NCI-H226 (cell line): ENCODE results near the gene RCOR1.
"Not testable (repeated sequence)": the region's sequence is repeated elsewhere in the genome, so short reads cannot be mapped to it uniquely, and the experiment has no call there.

Experiments used
- DNase-seq: peaks from one replicate; pipeline ENCODE4 v3.0.0-alpha.2; 2015

Gene RCOR1

GRCh38 chr14:102630881-102631280 lies 38.4 kb downstream of the RCOR1 start:
- no peak for DNase-seq

- DNase-seq, result no peak
Observed at GRCh38 chr14:102633906-102634595, 41.6 kb downstream of the RCOR1 start.

GRCh38 chr14:102639611-102640010 lies 47.2 kb downstream of the RCOR1 start:
- not testable (repeated sequence) for DNase-seq

GRCh38 chr14:102644523-102644922 lies 52.1 kb downstream of the RCOR1 start:
- no peak for DNase-seq

GRCh38 chr14:102645746-102646440 lies 53.4 kb downstream of the RCOR1 start:
- peak; percentile 45 for DNase-seq

- no peak for DNase-seq
Observed at GRCh38 chr14:102646615-102647014, 54.2 kb downstream of the RCOR1 start.

GRCh38 chr14:102652194-102652593 lies 59.7 kb downstream of the RCOR1 start:
- DNase-seq, result no peak

GRCh38 chr14:102654298-102654697 lies 61.8 kb downstream of the RCOR1 start:
- no peak for DNase-seq

- peak; percentile 73 for DNase-seq
Observed at GRCh38 chr14:102655137-102655536, 62.7 kb downstream of the RCOR1 start.

GRCh38 chr14:102659797-102660196 lies 67.3 kb downstream of the RCOR1 start:
- DNase-seq, result peak; percentile 52

- DNase-seq, result no peak
Observed at GRCh38 chr14:102661614-102662013, 69.2 kb downstream of the RCOR1 start.

- DNase-seq, result peak; percentile 17
Observed at GRCh38 chr14:102662636-102663430, 70.4 kb downstream of the RCOR1 start.

- peak; percentile 24 for DNase-seq
Observed at GRCh38 chr14:102663440-102663839, 71.0 kb downstream of the RCOR1 start.

GRCh38 chr14:102665621-102666020 lies 73.2 kb downstream of the RCOR1 start:
- no peak for DNase-seq

GRCh38 chr14:102666635-102667034 lies 74.2 kb downstream of the RCOR1 start:
- DNase-seq, result no peak

GRCh38 chr14:102667703-102668102 lies 75.3 kb downstream of the RCOR1 start:
- DNase-seq, result no peak

GRCh38 chr14:102668291-102668873 lies 75.9 kb downstream of the RCOR1 start:
- DNase-seq, result no peak

GRCh38 chr14:102671410-102671809 lies 79.0 kb downstream of the RCOR1 start:
- no peak for DNase-seq

- no peak for DNase-seq
Observed at GRCh38 chr14:102672410-102672960, 80.0 kb downstream of the RCOR1 start.

- DNase-seq, result no peak
Observed at GRCh38 chr14:102675396-102675795, 82.9 kb downstream of the RCOR1 start.

- DNase-seq, result no peak
Observed at GRCh38 chr14:102678394-102678793, 85.9 kb downstream of the RCOR1 start.

- no peak for DNase-seq
Observed at GRCh38 chr14:102683399-102684297, 91.2 kb downstream of the RCOR1 start.
